ENCODE results near the gene CD109. TPM values are rescaled to one million over a fixed set of nuclear protein-coding genes. Genes with fewer than 3 reads are reported as not detected.

Gene CD109
- total and polyA plus RNA-seq, 10 of the 15 experiments (the other 5 are each of a cell fraction or from before 2014, with no cell fraction given), result 0.27 to 4.4 (median 2.1) TPM

DNA sequence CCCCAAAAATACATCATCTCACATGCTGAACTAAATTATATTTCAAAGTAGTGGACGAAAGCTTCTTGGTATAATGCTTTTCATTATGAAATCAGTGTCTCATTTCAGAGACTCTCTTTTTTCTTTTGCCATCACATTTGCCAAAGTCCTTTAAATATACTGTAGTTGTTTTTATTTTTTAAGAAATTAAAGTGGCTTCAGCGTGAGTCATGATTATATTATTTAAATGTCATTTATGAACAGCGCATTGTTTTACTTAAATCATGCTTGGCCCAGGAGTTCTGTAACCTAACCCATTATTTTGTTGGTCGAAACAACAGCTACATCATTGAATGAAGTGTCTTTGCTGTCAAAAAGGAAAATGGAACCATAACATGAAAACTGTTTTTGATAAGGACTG, 100.9 kb downstream of the CD109 start (continued):
- TF ChIP-seq, protein P1, sequence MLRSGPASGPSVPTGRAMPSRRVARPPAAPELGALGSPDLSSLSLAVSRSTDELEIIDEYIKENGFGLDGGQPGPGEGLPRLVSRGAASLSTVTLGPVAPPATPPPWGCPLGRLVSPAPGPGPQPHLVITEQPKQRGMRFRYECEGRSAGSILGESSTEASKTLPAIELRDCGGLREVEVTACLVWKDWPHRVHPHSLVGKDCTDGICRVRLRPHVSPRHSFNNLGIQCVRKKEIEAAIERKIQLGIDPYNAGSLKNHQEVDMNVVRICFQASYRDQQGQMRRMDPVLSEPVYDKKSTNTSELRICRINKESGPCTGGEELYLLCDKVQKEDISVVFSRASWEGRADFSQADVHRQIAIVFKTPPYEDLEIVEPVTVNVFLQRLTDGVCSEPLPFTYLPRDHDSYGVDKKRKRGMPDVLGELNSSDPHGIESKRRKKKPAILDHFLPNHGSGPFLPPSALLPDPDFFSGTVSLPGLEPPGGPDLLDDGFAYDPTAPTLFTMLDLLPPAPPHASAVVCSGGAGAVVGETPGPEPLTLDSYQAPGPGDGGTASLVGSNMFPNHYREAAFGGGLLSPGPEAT (IDR thresholded peaks at IDR 0.05; ENCODE audit: low read depth), result no peak
- TF ChIP-seq HDAC2 (IDR thresholded peaks at IDR 0.05), result no peak
- TF ChIP-seq WRNIP1 (IDR thresholded peaks at IDR 0.05; ENCODE audit: borderline replicate concordance, low read depth, low read length), result no peak

GRCh38 chr6:73797861-73798260, 101.9 kb downstream of the CD109 start:
- Histone ChIP-seq H3K27me3 (replicated peaks in 1 of 2; ENCODE audit: control insufficient read depth in 2 of 2, insufficient read depth in 2 of 2, low read length in 1 of 2) (no peaks in the 10 kb centered on the region), H3K79me2 (ENCODE audit: control insufficient read depth, insufficient read depth, low read length) (no peaks in the 10 kb centered on the region), H3K9me3 (replicated peaks; ENCODE audit: control insufficient read depth, insufficient read depth, low read length) (no peaks in the 10 kb centered on the region), H3K9ac (ENCODE audit: control insufficient read depth, insufficient read depth, low read length) (no peak overlapping the region), H3K36me3 (ENCODE audit: control insufficient read depth in 2 of 2, insufficient read depth in 2 of 2, low read length in 1 of 2) (no peaks in the 10 kb centered on the region), H3K27ac (ENCODE audit: control insufficient read depth, insufficient read depth) (no peak overlapping the region), H2AFZ (ENCODE audit: control insufficient read depth, low read depth, low read length) (no peak overlapping the region), H3K4me1 (ENCODE audit: control insufficient read depth, insufficient read depth, low read length) (no peaks in the 10 kb centered on the region), H3K4me2 (ENCODE audit: control insufficient read depth, insufficient read depth) (no peak overlapping the region), H3K4me3 (no peak overlapping the region), H4K20me1 (ENCODE audit: control insufficient read depth, insufficient read depth) (no peaks in the 10 kb centered on the region)
- ChIA-PET RAD21 (ENCODE audit: unreplicated experiment) (no interaction called here), CTCF (interaction anchor here (1.5 kb wide), 1 partner anchor 1411 kb away, joined by 3 read pairs; no protein-coding TSS in a partner anchor), POLR2A (interaction anchor here (0.7 kb wide), 1 partner anchor 347 kb away, joined by 3 read pairs; no protein-coding TSS in a partner anchor), SMC1A (ENCODE audit: uncharacterized antibody, unreplicated experiment) (interaction anchor here (0.6 to 1.3 kb wide), 5 partner anchors 14 to 1294 kb away, joined by 3 to 4 read pairs (median 3); no protein-coding TSS in a partner anchor)
- FAIRE-seq (no peak), ATAC-seq (no peak), DNase-seq (ENCODE audit: low read depth, low spot score) (no peak)
- intact Hi-C loops (cut with micrococcal nuclease; ENCODE audit: unreplicated experiment) (no loop called here), in situ Hi-C loops (cut with MboI) (no loop called here)
- BruUV-seq (replicated peaks), result no TSS peak
- WGBS (ENCODE audit: insufficient coverage, insufficient replicate concordance, low lambda C conversion rate, missing lambda C conversion rate), result 61% methylated on average over 5 of the region's 6 CpGs
- TF ChIP-seq BHLHE40 (IDR thresholded peaks at IDR 0.05; ENCODE audit: borderline replicate concordance in 1 of 2, low read depth in 2 of 2, low read length in 1 of 2) (no peak), CBX5 (IDR thresholded peaks at IDR 0.05; ENCODE audit: low read depth) (no peak), SPI1 (IDR thresholded peaks at IDR 0.05; ENCODE audit: borderline replicate concordance, insufficient read depth, low read depth, low read length) (no peak), POLR2A (IDR thresholded peaks at IDR 0.05; ENCODE audit: low read depth, low read length) (no peak), NFYB (IDR thresholded peaks at IDR 0.05; ENCODE audit: insufficient read depth, low read depth, low read length) (no peak), ZNF207 (IDR thresholded peaks at IDR 0.05; ENCODE audit: borderline replicate concordance) (no peak)
- TF ChIP-seq, protein P2, sequence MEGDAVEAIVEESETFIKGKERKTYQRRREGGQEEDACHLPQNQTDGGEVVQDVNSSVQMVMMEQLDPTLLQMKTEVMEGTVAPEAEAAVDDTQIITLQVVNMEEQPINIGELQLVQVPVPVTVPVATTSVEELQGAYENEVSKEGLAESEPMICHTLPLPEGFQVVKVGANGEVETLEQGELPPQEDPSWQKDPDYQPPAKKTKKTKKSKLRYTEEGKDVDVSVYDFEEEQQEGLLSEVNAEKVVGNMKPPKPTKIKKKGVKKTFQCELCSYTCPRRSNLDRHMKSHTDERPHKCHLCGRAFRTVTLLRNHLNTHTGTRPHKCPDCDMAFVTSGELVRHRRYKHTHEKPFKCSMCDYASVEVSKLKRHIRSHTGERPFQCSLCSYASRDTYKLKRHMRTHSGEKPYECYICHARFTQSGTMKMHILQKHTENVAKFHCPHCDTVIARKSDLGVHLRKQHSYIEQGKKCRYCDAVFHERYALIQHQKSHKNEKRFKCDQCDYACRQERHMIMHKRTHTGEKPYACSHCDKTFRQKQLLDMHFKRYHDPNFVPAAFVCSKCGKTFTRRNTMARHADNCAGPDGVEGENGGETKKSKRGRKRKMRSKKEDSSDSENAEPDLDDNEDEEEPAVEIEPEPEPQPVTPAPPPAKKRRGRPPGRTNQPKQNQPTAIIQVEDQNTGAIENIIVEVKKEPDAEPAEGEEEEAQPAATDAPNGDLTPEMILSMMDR (IDR thresholded peaks at IDR 0.05 in 2 of 3, conservative IDR thresholded peaks at IDR 0.05 in 1 of 3; ENCODE audit: control insufficient read depth in 2 of 3, extremely low read depth in 1 of 3, insufficient read depth in 1 of 3, low read depth in 3 of 3, low read length in 3 of 3), result no peak
- TF ChIP-seq, protein P3, sequence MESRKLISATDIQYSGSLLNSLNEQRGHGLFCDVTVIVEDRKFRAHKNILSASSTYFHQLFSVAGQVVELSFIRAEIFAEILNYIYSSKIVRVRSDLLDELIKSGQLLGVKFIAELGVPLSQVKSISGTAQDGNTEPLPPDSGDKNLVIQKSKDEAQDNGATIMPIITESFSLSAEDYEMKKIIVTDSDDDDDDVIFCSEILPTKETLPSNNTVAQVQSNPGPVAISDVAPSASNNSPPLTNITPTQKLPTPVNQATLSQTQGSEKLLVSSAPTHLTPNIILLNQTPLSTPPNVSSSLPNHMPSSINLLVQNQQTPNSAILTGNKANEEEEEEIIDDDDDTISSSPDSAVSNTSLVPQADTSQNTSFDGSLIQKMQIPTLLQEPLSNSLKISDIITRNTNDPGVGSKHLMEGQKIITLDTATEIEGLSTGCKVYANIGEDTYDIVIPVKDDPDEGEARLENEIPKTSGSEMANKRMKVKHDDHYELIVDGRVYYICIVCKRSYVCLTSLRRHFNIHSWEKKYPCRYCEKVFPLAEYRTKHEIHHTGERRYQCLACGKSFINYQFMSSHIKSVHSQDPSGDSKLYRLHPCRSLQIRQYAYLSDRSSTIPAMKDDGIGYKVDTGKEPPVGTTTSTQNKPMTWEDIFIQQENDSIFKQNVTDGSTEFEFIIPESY (IDR thresholded peaks at IDR 0.05), result no peak
- TF ChIP-seq, protein P4, sequence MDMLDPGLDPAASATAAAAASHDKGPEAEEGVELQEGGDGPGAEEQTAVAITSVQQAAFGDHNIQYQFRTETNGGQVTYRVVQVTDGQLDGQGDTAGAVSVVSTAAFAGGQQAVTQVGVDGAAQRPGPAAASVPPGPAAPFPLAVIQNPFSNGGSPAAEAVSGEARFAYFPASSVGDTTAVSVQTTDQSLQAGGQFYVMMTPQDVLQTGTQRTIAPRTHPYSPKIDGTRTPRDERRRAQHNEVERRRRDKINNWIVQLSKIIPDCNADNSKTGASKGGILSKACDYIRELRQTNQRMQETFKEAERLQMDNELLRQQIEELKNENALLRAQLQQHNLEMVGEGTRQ (IDR thresholded peaks at IDR 0.05; ENCODE audit: borderline replicate concordance, low read depth, low read length), result no peak
- TF ChIP-seq, protein P5, sequence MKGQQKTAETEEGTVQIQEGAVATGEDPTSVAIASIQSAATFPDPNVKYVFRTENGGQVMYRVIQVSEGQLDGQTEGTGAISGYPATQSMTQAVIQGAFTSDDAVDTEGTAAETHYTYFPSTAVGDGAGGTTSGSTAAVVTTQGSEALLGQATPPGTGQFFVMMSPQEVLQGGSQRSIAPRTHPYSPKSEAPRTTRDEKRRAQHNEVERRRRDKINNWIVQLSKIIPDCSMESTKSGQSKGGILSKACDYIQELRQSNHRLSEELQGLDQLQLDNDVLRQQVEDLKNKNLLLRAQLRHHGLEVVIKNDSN (IDR thresholded peaks at IDR 0.05; ENCODE audit: borderline replicate concordance, extremely low read length, insufficient read depth, low read depth, low read length), result no peak
